ENCODE measurements around the gene R3HCC1L.

Gene R3HCC1L

GRCh38 chr10:98260752-98261151, 126.3 kb downstream of the R3HCC1L start:
- no peak overlapping the region for H3K4me3 Mint-ChIP-seq
- peaks cover 3% of the 10 kb centered on the region for H3K36me3 Mint-ChIP-seq
- H3K27ac Mint-ChIP-seq: no peak overlapping the region
- no peaks in the 10 kb centered on the region for H3K9me3 Mint-ChIP-seq (ENCODE audit: low read depth)
- H3K4me1 Mint-ChIP-seq (ENCODE audit: low read depth): no peaks in the 10 kb centered on the region
- H3K27me3 Mint-ChIP-seq: no peaks in the 10 kb centered on the region

GRCh38 chr10:98261436-98262277, 127.2 kb downstream of the R3HCC1L start:
- Mint-ChIP-seq H3K4me1 (ENCODE audit: low read depth) (no peaks in the 10 kb centered on the region), H3K27me3 (no peaks in the 10 kb centered on the region), H3K36me3 (no peaks in the 10 kb centered on the region), H3K4me3 (no peak overlapping the region), H3K27ac (no peak overlapping the region), H3K9me3 (ENCODE audit: low read depth) (no peaks in the 10 kb centered on the region)

- Mint-ChIP-seq H3K27ac (no peak overlapping the region), H3K36me3 (no peaks in the 10 kb centered on the region), H3K9me3 (ENCODE audit: low read depth) (no peaks in the 10 kb centered on the region), H3K4me3 (no peak overlapping the region), H3K27me3 (no peaks in the 10 kb centered on the region), H3K4me1 (ENCODE audit: low read depth) (no peaks in the 10 kb centered on the region)
Observed at GRCh38 chr10:98262571-98262970, 128.1 kb downstream of the R3HCC1L start.

GRCh38 chr10:98263088-98263487, 128.6 kb downstream of the R3HCC1L start:
- H3K9me3 Mint-ChIP-seq (ENCODE audit: low read depth): no peaks in the 10 kb centered on the region
- no peak overlapping the region for H3K4me3 Mint-ChIP-seq
- no peak overlapping the region for H3K27ac Mint-ChIP-seq
- H3K4me1 Mint-ChIP-seq (ENCODE audit: low read depth): no peaks in the 10 kb centered on the region
- H3K27me3 Mint-ChIP-seq: no peaks in the 10 kb centered on the region
- H3K36me3 Mint-ChIP-seq: no peaks in the 10 kb centered on the region

GRCh38 chr10:98264378-98265065, 130.1 kb downstream of the R3HCC1L start:
- Mint-ChIP-seq H3K27me3 (peaks cover 2% of the 10 kb centered on the region), H3K4me3 (no peak overlapping the region), H3K27ac (no peak overlapping the region), H3K9me3 (ENCODE audit: low read depth) (no peaks in the 10 kb centered on the region), H3K36me3 (no peaks in the 10 kb centered on the region), H3K4me1 (ENCODE audit: low read depth) (peaks cover 2% of the 10 kb centered on the region)

- Mint-ChIP-seq H3K36me3 (no peaks in the 10 kb centered on the region), H3K4me1 (ENCODE audit: low read depth) (peaks cover 2% of the 10 kb centered on the region), H3K27me3 (peaks cover 8% of the 10 kb centered on the region), H3K27ac (no peak overlapping the region), H3K9me3 (ENCODE audit: low read depth) (no peaks in the 10 kb centered on the region), H3K4me3 (no peak overlapping the region)
Observed at GRCh38 chr10:98265403-98266378, 131.2 kb downstream of the R3HCC1L start.

GRCh38 chr10:98266647-98267046, 132.2 kb downstream of the R3HCC1L start:
- no peak overlapping the region for H3K27ac Mint-ChIP-seq
- H3K27me3 Mint-ChIP-seq: peaks cover 12% of the 10 kb centered on the region
- H3K9me3 Mint-ChIP-seq (ENCODE audit: low read depth): no peaks in the 10 kb centered on the region
- H3K4me3 Mint-ChIP-seq: peak overlapping the region; percentile 80
- H3K36me3 Mint-ChIP-seq: no peaks in the 10 kb centered on the region
- peaks cover 2% of the 10 kb centered on the region for H3K4me1 Mint-ChIP-seq (ENCODE audit: low read depth)

- H3K36me3 Mint-ChIP-seq: no peaks in the 10 kb centered on the region
- peaks cover 12% of the 10 kb centered on the region for H3K27me3 Mint-ChIP-seq
- peaks cover 2% of the 10 kb centered on the region for H3K4me1 Mint-ChIP-seq (ENCODE audit: low read depth)
- H3K4me3 Mint-ChIP-seq: peak overlapping the region; percentile 80
- no peaks in the 10 kb centered on the region for H3K9me3 Mint-ChIP-seq (ENCODE audit: low read depth)
- no peak overlapping the region for H3K27ac Mint-ChIP-seq
Observed at GRCh38 chr10:98267069-98267893, 132.8 kb downstream of the R3HCC1L start.

GRCh38 chr10:98267894-98268693, 133.6 kb downstream of the R3HCC1L start, which contains the start of gene LOXL4:
LOXL4 (minus strand) TSS chr10:98268194; CDS start chr10:98263019, 5,175 bp downstream.
- H3K27ac Mint-ChIP-seq: no peak within 1 kb of the TSS
- H3K4me3 Mint-ChIP-seq: peak within 1 kb of the TSS; percentile 80
- H3K4me1 Mint-ChIP-seq (ENCODE audit: low read depth): peaks cover 2% of the 10 kb centered on the region
- peaks cover 12% of the 10 kb centered on the region for H3K27me3 Mint-ChIP-seq
- no peaks in the 10 kb centered on the region for H3K9me3 Mint-ChIP-seq (ENCODE audit: low read depth)
- no peaks in the 10 kb centered on the region for H3K36me3 Mint-ChIP-seq

GRCh38 chr10:98268694-98269431, 134.4 kb downstream of the R3HCC1L start:
- H3K27me3 Mint-ChIP-seq: peaks cover 12% of the 10 kb centered on the region
- no peaks in the 10 kb centered on the region for H3K9me3 Mint-ChIP-seq (ENCODE audit: low read depth)
- H3K27ac Mint-ChIP-seq: no peak overlapping the region
- peak overlapping the region; percentile 71 for H3K4me3 Mint-ChIP-seq
- no peaks in the 10 kb centered on the region for H3K36me3 Mint-ChIP-seq
- H3K4me1 Mint-ChIP-seq (ENCODE audit: low read depth): peaks cover 2% of the 10 kb centered on the region

GRCh38 chr10:98269435-98269912, 135.0 kb downstream of the R3HCC1L start:
- Mint-ChIP-seq H3K27me3 (peaks cover 13% of the 10 kb centered on the region), H3K27ac (no peak overlapping the region), H3K4me3 (peak overlapping the region; percentile 71), H3K4me1 (ENCODE audit: low read depth) (peaks cover 2% of the 10 kb centered on the region), H3K36me3 (no peaks in the 10 kb centered on the region), H3K9me3 (ENCODE audit: low read depth) (no peaks in the 10 kb centered on the region)

GRCh38 chr10:98270073-98270740, 135.8 kb downstream of the R3HCC1L start:
- no peak overlapping the region for H3K4me3 Mint-ChIP-seq
- no peaks in the 10 kb centered on the region for H3K36me3 Mint-ChIP-seq
- H3K4me1 Mint-ChIP-seq (ENCODE audit: low read depth): peaks cover 2% of the 10 kb centered on the region
- H3K9me3 Mint-ChIP-seq (ENCODE audit: low read depth): no peaks in the 10 kb centered on the region
- H3K27me3 Mint-ChIP-seq: peaks cover 15% of the 10 kb centered on the region
- H3K27ac Mint-ChIP-seq: no peak overlapping the region
